HG03520 (cell line): Measurements from ENCODE around the gene ACSM5.
"Not testable (repeated sequence)": the region's sequence is repeated elsewhere in the genome, so short reads cannot be mapped to it uniquely, and the experiment has no call there.

Experiments used
- ATAC-seq: cut with Tn5 transposase; IDR thresholded peaks from one replicate; pipeline ENCODE4 v1.9.1; 2021; ENCODE audit warnings: mild to moderate bottlenecking, moderate library complexity; ENCODE audit not compliant: unreplicated experiment

ACSM5 gene

GRCh38 chr16:20441859-20442258, 32.5 kb downstream of the ACSM5 start:
- ATAC-seq = not testable (repeated sequence)

- ATAC-seq = not testable (repeated sequence)
These were observed 37.5 kb downstream of the ACSM5 start for GRCh38 chr16:20446652-20447393.

- ATAC-seq = not testable (repeated sequence)
These were observed 42.0 kb downstream of the ACSM5 start, which contains the start of gene ACSM2A for GRCh38 chr16:20451364-20451763. TSS of gene ACSM2A (plus strand) at chr16:20451521. CDS start at chr16:20460115, 8,594 bp downstream.

- ATAC-seq = not testable (repeated sequence)
These were observed 44.3 kb downstream of the ACSM5 start for GRCh38 chr16:20453633-20454032.

- not testable (repeated sequence) for ATAC-seq
These were observed 49.9 kb downstream of the ACSM5 start for GRCh38 chr16:20459227-20459626.

GRCh38 chr16:20460313-20460712, 51.0 kb downstream of the ACSM5 start:
- ATAC-seq = not testable (repeated sequence)

- ATAC-seq = not testable (repeated sequence)
These were observed 59.6 kb downstream of the ACSM5 start for GRCh38 chr16:20468954-20469353.

GRCh38 chr16:20469930-20470329, 60.6 kb downstream of the ACSM5 start:
- ATAC-seq = not testable (repeated sequence)

GRCh38 chr16:20470732-20471131, 61.4 kb downstream of the ACSM5 start:
- not testable (repeated sequence) for ATAC-seq

- ATAC-seq = not testable (repeated sequence)
These were observed 67.9 kb downstream of the ACSM5 start for GRCh38 chr16:20477188-20477744.

GRCh38 chr16:20483989-20484388, 74.7 kb downstream of the ACSM5 start:
- not testable (repeated sequence) for ATAC-seq

GRCh38 chr16:20484726-20485125, 75.4 kb downstream of the ACSM5 start:
- ATAC-seq = no peak

GRCh38 chr16:20485408-20485807, 76.1 kb downstream of the ACSM5 start:
- no peak for ATAC-seq
